ENCODE data around the gene PRKN.

The PRKN gene

GRCh38 chr6:162636167-162636566, 91.4 kb downstream of the PRKN start:
- H3K4me1 ChIP-seq (ENCODE audit: insufficient read depth, poor library complexity, severe bottlenecking): no peaks in the 10 kb centered on the region
- TF ChIP-seq CTCF (IDR thresholded peaks at IDR 0.05; ENCODE audit: poor library complexity, severe bottlenecking): no peak
- H3K27me3 ChIP-seq (ENCODE audit: insufficient read depth, poor library complexity, severe bottlenecking): no peaks in the 10 kb centered on the region
- no peaks in the 10 kb centered on the region for H3K36me3 ChIP-seq (ENCODE audit: low read depth)
- H3K27ac ChIP-seq (ENCODE audit: poor library complexity, severe bottlenecking): no peak overlapping the region
- DNase-seq (ENCODE audit: low spot score) (no peak), ATAC-seq (ENCODE audit: low read depth) (no peak)
- no peak overlapping the region for H3K4me3 ChIP-seq (ENCODE audit: severe bottlenecking)
- no peaks in the 10 kb centered on the region for H3K9me3 ChIP-seq (ENCODE audit: severe bottlenecking)

DNA sequence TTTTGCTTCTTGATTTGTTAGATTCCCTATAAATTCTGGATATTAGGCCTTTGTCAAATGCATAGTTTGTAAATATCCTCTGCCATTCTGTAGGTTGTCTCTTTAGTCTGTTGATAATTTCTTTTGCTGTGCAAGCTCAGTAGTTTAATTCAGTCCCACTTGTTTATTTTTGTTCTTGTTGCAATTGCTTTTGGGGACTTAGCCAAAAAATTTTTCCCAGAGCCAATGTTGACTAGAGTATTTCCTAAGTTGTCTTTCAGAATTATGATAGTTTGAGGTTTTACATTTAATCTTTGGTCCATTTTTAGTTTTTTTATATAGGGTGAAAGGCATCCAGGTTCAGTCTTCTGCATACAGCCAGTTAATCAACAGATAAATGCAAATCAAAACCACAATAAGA, 96.0 kb downstream of the PRKN start:
- no peaks in the 10 kb centered on the region for H3K4me1 ChIP-seq (ENCODE audit: insufficient read depth, poor library complexity, severe bottlenecking)
- H3K27ac ChIP-seq (ENCODE audit: poor library complexity, severe bottlenecking): no peak overlapping the region
- no peak overlapping the region for H3K4me3 ChIP-seq (ENCODE audit: severe bottlenecking)
- H3K9me3 ChIP-seq (ENCODE audit: severe bottlenecking): no peaks in the 10 kb centered on the region
- ATAC-seq (ENCODE audit: low read depth) (no peak), DNase-seq (ENCODE audit: low spot score) (no peak)
- H3K36me3 ChIP-seq (ENCODE audit: low read depth): no peaks in the 10 kb centered on the region
- no peaks in the 10 kb centered on the region for H3K27me3 ChIP-seq (ENCODE audit: insufficient read depth, poor library complexity, severe bottlenecking)
- no peak for TF ChIP-seq CTCF (IDR thresholded peaks at IDR 0.05; ENCODE audit: poor library complexity, severe bottlenecking)

- no peaks in the 10 kb centered on the region for H3K36me3 ChIP-seq (ENCODE audit: low read depth)
- no peak overlapping the region for H3K27ac ChIP-seq (ENCODE audit: poor library complexity, severe bottlenecking)
- no peak for ATAC-seq (ENCODE audit: low read depth)
- H3K9me3 ChIP-seq (ENCODE audit: severe bottlenecking): no peaks in the 10 kb centered on the region
- H3K4me1 ChIP-seq (ENCODE audit: insufficient read depth, poor library complexity, severe bottlenecking): no peaks in the 10 kb centered on the region
- H3K4me3 ChIP-seq (ENCODE audit: severe bottlenecking): no peak overlapping the region
- no peaks in the 10 kb centered on the region for H3K27me3 ChIP-seq (ENCODE audit: insufficient read depth, poor library complexity, severe bottlenecking)
- TF ChIP-seq CTCF (IDR thresholded peaks at IDR 0.05; ENCODE audit: poor library complexity, severe bottlenecking): no peak
- DNase-seq (ENCODE audit: low spot score): no peak
These were observed 97.5 kb downstream of the PRKN start for GRCh38 chr6:162630069-162630468.

DNA sequence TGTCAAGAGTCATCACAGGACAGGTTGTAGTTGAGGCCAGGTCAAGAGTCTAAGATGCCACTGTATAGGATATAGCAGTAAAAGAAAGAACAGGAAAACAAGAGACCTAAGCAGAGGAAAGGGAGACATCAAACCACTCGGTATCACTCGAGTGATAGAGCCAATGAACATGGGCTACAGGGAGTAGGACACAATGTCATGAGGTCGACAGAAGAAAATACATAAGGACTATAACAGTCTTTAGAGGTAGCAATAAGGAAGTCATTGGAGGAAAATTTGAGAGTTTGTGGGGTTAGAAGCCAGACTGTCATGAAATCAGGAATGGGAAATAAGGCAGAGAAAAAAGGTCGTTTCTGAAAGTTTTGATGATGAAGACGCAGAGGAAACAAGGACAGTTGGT, 99.7 kb downstream of the PRKN start:
- ATAC-seq (ENCODE audit: low read depth) (no peak), DNase-seq (ENCODE audit: low spot score) (no peak)
- Histone ChIP-seq H3K27ac (ENCODE audit: poor library complexity, severe bottlenecking) (no peak overlapping the region), H3K9me3 (ENCODE audit: severe bottlenecking) (no peaks in the 10 kb centered on the region), H3K36me3 (ENCODE audit: low read depth) (no peaks in the 10 kb centered on the region), H3K27me3 (ENCODE audit: insufficient read depth, poor library complexity, severe bottlenecking) (no peaks in the 10 kb centered on the region), H3K4me3 (ENCODE audit: severe bottlenecking) (no peak overlapping the region), H3K4me1 (ENCODE audit: insufficient read depth, poor library complexity, severe bottlenecking) (no peaks in the 10 kb centered on the region)
- TF ChIP-seq CTCF (IDR thresholded peaks at IDR 0.05; ENCODE audit: poor library complexity, severe bottlenecking): no peak

- TF ChIP-seq CTCF (IDR thresholded peaks at IDR 0.05; ENCODE audit: poor library complexity, severe bottlenecking): no peak
- DNase-seq (ENCODE audit: low spot score) (no peak), ATAC-seq (ENCODE audit: low read depth) (no peak)
- Histone ChIP-seq H3K36me3 (ENCODE audit: low read depth) (no peaks in the 10 kb centered on the region), H3K9me3 (ENCODE audit: severe bottlenecking) (no peaks in the 10 kb centered on the region), H3K27me3 (ENCODE audit: insufficient read depth, poor library complexity, severe bottlenecking) (no peaks in the 10 kb centered on the region), H3K4me1 (ENCODE audit: insufficient read depth, poor library complexity, severe bottlenecking) (no peaks in the 10 kb centered on the region), H3K27ac (ENCODE audit: poor library complexity, severe bottlenecking) (no peak overlapping the region), H3K4me3 (ENCODE audit: severe bottlenecking) (no peak overlapping the region)
These were observed 100.2 kb downstream of the PRKN start for GRCh38 chr6:162627362-162627761.
